Stimulated activated CD4-positive, alpha-beta T cell treated with anti-CD3 and anti-CD28 coated beads, Interleukin-4, amount 100 ng/mL, for 24 hours (primary cell): ENCODE results near the gene SPNS3.

Experiments used
- DNase-seq: peaks from one replicate; pipeline ENCODE4 v3.0.0-alpha.2; 2020

Gene SPNS3

GRCh38 chr17:4531988-4532736 lies 98.4 kb downstream of the SPNS3 start:
- no peak for DNase-seq

GRCh38 chr17:4532860-4533522 lies 99.3 kb downstream of the SPNS3 start:
- no peak for DNase-seq

GRCh38 chr17:4533523-4534504 lies 100.1 kb downstream of the SPNS3 start:
- no peak for DNase-seq

- DNase-seq = no peak
These were observed 100.8 kb downstream of the SPNS3 start for GRCh38 chr17:4534515-4534914.

GRCh38 chr17:4534928-4535666 lies 101.4 kb downstream of the SPNS3 start:
- no peak for DNase-seq

- DNase-seq = no peak
These were observed 102.0 kb downstream of the SPNS3 start for GRCh38 chr17:4535667-4536258.

GRCh38 chr17:4536259-4536741 lies 102.6 kb downstream of the SPNS3 start:
- no peak for DNase-seq

GRCh38 chr17:4536742-4537411 lies 103.1 kb downstream of the SPNS3 start:
- DNase-seq = no peak
